Measurements from ENCODE around the gene OR2D2. TPM values are rescaled to one million over a fixed set of nuclear protein-coding genes. Genes with fewer than 3 reads are reported as not detected.
"Not testable (repeated sequence)": the region's sequence is repeated elsewhere in the genome, so short reads cannot be mapped to it uniquely, and the experiment has no call there.

OR2D2 gene
- total RNA-seq, 4 donors from 2014 or later, result 1.1 TPM; not detected in 3

GRCh38 chr11:6911378-6911777 lies 19.1 kb upstream of the OR2D2 start:
- TF ChIP-seq, protein P1, sequence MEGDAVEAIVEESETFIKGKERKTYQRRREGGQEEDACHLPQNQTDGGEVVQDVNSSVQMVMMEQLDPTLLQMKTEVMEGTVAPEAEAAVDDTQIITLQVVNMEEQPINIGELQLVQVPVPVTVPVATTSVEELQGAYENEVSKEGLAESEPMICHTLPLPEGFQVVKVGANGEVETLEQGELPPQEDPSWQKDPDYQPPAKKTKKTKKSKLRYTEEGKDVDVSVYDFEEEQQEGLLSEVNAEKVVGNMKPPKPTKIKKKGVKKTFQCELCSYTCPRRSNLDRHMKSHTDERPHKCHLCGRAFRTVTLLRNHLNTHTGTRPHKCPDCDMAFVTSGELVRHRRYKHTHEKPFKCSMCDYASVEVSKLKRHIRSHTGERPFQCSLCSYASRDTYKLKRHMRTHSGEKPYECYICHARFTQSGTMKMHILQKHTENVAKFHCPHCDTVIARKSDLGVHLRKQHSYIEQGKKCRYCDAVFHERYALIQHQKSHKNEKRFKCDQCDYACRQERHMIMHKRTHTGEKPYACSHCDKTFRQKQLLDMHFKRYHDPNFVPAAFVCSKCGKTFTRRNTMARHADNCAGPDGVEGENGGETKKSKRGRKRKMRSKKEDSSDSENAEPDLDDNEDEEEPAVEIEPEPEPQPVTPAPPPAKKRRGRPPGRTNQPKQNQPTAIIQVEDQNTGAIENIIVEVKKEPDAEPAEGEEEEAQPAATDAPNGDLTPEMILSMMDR (IDR thresholded peaks at IDR 0.05), result no peak
- ATAC-seq (ENCODE audit: low FRiP score) (no peak), DNase-seq (ENCODE audit: low spot score) (no peak)

GRCh38 chr11:6904804-6905203 lies 12.5 kb upstream of the OR2D2 start:
- not testable (repeated sequence) for DNase-seq (ENCODE audit: low spot score); ATAC-seq (ENCODE audit: low FRiP score)

- no peak for DNase-seq (ENCODE audit: low spot score)
- ATAC-seq (ENCODE audit: low FRiP score), result no peak
Observed at GRCh38 chr11:6900327-6900999, 8.2 kb upstream of the OR2D2 start.

GRCh38 chr11:6898911-6899310 lies 6.6 kb upstream of the OR2D2 start:
- DNase-seq (ENCODE audit: low spot score) (no peak), ATAC-seq (ENCODE audit: low FRiP score) (no peak)
- TF ChIP-seq, protein P1 (IDR thresholded peaks at IDR 0.05), result no peak

More at GRCh38 chr11:6900327-6900999, 8.2 kb upstream of the OR2D2 start:
- TF ChIP-seq, protein P1 (IDR thresholded peaks at IDR 0.05), result no peak

DNA sequence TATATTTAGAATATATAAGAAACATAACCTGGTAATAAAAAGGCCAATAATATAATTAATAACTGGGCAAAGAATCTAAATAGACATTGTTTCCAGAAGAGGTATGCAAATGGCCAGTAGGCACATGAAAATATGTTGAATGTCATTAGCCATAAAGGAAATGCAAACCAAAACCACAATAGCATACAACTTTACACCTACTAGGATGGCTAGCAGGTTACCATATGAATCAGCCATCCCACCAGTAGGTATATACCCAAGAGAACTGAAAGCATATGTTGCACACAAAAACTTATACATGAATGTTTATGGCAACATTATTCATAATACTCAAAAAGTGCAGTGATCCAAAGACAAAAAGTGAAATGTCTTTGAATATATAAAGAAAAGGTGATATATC lies 2.7 kb upstream of the OR2D2 start:
- no peak for ATAC-seq (ENCODE audit: low FRiP score)
- TF ChIP-seq, protein P1 (IDR thresholded peaks at IDR 0.05), result no peak
- no peak for DNase-seq (ENCODE audit: low spot score)

DNA sequence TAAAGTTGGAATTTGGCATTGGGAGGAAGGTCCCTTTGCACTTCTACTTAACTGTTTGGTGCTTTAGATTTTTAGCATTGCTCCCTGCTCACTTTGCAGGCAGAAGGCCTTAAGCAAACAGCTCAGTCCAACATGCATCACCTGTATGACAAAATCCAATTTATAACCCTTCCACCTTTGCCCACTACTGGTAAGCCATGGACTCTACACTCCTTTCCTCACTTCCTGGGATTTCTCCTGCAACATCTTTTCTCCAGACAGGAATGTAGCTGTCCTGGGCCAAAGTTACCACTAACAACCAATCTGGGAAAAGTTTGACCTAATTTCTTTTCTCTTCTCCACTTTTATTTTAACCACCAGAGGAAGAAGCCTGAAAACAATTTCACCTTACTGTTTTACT lies 1.8 kb upstream of the OR2D2 start:
- ATAC-seq (ENCODE audit: low FRiP score) (no peak), DNase-seq (ENCODE audit: low spot score) (no peak)
- TF ChIP-seq, protein P1 (IDR thresholded peaks at IDR 0.05), result no peak

GRCh38 chr11:6889835-6890234 lies 2.5 kb downstream of the OR2D2 start:
- no peak for ATAC-seq (ENCODE audit: low FRiP score)
- TF ChIP-seq, protein P1 (IDR thresholded peaks at IDR 0.05), result no peak
- DNase-seq (ENCODE audit: low spot score), result no peak
